ENCODE measurements around the gene FSTL5.

GRCh38 chr4:161883157-161883556, 280.6 kb downstream of the FSTL5 start:
- TF ChIP-seq POLR2A (IDR thresholded peaks at IDR 0.05; ENCODE audit: low read length) = no peak
- TF ChIP-seq GATA1 (IDR thresholded peaks at IDR 0.05; ENCODE audit: low read depth, low read length) = no peak

Data from erythroblast (primary cell).